HG02840 (cell line): ENCODE results near the gene SLC12A2.

Source experiments
- ATAC-seq: cut with Tn5 transposase; IDR thresholded peaks from one replicate; pipeline ENCODE4 v1.9.1; 2021; ENCODE audit warnings: mild to moderate bottlenecking, moderate library complexity, moderate number of reproducible peaks; ENCODE audit not compliant: unreplicated experiment, low FRiP score

Gene SLC12A2

DNA sequence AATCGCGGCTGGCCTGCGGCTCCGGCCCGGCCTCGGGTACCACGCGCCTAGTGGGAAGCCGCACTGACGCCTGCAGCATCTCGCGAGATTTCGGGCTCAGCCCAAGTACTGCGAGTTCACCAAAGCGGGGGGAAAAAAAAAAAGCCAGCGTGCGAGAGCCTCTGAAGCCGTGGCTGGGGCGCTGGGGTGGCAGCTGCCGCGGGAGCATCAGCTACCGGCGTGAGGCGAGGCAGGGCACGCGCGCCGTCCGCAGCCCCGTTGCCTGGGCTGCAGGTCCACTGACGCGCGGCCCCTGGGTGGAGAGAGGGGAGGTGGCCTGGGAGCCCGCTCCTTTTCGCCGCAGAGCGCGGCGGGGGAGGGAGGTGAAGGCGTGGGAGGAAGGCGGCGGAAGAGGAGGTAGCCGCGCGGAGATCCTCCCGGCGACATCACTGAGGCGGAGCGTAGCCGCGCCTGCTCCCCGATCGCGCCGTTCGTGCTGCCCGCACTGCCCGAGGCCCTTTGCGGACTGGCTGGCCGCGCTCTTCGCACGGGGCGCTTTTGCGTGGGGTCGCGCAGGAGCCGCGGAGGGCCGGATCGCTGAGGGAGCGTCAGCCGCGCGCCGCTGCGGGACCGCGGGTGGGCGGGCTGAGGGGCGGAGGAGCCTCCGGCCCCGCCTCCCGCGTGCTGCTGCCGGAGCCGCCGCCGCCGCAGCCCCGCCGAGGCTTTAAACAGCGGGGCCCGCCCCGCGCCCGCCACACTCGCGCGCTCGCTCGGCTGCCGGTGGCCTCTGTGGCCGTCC is at the start of gene SLC12A2:
TSS of gene SLC12A2 (plus strand) at position 734 of the 778 bp plus-strand sequence. CDS start 189 bp downstream, outside the sequence.
- ATAC-seq: peak; percentile 62

DNA sequence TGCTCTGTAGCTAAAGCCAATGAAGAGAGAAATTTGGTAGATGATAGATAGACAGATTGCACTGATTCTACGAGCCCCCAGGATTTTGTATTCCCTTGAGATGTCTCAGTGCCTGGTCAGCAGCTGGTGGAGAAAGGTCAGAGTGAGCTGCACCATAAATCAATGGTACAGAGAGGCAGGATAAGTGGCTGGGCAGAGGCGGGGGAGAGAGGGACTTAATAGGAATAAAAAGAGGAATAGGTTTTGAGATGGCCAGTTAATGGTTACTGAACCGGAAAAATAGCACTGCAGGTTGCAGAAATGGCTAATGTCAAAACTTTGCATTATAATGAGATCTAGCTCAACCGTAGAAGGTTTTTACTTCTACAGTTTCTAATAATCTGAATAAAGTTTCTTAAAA is 47.9 kb upstream of the SLC12A2 start:
- no peak for ATAC-seq

DNA sequence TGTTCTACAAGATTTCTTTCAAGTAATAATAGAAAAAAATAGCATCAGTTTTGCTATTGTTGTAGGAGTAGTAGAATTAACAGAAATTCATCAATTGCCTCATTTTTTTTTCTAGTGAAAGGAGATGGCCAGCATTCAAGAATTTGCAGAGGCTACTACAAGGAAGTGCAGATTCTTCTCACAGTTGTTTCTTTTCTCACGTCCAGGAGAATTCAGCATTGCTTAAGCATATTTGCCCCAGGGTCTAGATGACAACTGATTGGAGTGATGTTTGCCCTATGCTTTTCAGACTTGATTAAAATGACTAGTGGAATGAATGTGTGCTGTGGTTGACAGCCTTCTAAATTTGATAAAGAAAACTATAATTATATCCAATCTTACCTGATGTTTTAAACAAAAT is 46.6 kb upstream of the SLC12A2 start:
- no peak for ATAC-seq

DNA sequence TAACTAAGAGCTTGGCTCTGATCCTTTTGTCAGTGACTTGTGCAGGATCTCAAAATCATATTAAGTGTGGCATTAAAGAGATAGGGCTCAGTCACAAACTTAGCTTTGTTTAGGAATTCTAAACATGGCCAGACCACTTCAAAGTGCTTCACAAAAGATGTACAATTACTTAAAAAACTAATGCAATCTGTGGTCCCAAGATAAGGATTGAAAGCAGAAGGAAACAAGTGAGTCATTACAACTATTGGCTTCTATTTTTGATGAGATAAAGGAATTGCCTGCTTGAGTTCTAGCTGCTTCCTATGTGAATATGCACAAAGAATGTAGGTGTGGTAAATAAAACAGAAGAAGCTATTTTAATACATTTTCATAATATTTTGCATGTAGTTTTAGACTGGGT is 44.9 kb upstream of the SLC12A2 start:
- no peak for ATAC-seq

DNA sequence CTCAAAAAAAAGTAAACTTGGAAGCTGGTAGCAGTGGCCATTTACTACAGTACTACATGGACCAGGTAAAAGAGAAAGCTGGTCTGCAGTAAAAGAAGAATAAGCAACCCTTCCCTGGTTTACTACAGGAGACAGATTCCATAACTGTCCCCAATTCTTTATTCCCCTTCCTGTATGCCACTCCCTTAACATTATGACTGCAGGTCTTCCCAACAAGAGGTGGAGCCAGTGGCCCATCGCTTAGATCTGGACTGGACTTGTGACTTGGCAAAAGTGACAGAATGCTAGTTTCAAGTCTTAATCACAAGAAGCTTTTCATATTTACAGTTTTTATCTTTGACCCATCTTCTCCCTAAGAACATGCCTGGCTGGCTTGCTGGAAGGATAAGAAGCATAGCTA is 42.6 kb upstream of the SLC12A2 start:
- ATAC-seq: no peak

DNA sequence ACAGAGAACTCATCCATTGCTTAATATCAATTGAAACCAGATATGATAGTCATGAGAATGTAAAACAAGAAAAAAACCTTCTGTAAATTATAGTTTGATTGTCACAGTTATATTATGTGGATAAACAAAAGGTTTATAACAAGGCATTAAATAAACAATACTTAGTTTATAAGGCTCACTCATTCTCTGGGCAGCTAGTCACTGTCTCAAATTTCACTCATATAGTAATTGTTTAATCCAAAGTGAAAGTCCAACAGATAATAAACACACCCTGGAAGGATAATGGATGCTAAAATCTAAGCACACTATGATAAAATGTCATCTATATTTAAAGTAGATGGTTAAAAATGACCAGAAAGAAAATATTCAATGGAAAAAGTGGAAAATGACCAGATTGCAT is 30.8 kb upstream of the SLC12A2 start:
- no peak for ATAC-seq

DNA sequence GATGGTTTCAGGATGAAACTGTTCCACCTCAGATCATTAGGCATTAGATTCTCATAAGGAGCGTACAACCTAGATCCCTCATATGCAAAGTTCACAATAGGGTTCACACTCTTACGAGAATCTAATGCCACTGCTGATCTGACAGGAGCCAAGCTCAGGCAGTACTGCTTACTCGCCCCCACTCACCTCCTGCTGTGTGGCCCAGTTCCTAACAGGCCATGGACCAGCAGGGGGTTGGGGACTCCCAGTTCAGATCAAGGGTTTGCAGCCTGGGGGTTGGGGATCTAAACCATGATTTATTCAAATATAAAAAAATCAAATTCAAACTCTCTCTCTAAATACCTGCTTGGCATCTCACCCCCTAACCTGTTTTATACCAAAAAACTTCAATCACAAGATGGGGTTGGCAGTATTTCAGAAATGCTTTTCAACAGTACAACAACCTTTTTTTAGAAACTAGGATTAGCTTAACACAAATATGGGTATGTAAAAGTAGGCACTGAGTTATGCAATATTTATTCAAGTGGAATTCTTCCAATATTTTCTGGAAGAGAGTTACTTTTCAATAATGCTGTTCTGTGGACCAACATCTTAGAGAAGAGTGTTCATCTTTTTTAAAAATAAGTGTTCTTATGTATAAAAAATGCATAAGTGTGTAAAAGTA is 30.1 kb upstream of the SLC12A2 start:
- no peak for ATAC-seq

DNA sequence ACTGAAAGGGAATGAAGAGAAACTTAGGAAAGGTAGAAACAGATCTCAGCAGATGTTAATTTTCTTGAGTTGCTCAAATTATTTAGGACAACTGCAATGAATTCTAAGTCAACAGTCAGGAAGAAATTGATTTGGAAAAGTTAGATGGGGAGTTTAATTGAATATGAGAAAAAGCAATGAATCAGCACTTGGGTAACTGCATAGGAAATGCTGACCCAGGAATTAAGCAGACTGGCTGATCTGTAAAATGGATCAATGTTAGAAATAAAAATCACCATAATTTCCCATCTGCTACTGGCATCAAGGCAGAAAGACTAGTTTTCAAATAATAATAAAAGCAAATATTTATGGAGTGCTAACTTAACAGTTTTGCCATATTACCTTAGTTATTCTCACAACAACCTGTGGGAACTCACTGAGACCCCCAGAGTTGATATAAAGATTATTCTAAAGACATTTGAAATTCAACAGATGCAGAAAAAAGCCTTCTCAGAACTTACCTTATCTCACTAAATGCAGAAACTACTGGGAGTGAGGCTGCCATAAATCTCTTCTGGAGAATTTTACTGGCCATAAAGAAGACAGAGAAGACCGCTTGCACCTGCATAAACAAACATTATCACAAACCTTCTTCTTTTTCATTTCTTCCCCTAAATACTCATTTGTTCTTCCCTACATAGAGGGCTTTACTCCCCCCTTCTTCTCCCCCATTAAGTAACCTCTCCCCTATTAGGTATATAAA is 22.8 kb upstream of the SLC12A2 start:
- no peak for ATAC-seq

DNA sequence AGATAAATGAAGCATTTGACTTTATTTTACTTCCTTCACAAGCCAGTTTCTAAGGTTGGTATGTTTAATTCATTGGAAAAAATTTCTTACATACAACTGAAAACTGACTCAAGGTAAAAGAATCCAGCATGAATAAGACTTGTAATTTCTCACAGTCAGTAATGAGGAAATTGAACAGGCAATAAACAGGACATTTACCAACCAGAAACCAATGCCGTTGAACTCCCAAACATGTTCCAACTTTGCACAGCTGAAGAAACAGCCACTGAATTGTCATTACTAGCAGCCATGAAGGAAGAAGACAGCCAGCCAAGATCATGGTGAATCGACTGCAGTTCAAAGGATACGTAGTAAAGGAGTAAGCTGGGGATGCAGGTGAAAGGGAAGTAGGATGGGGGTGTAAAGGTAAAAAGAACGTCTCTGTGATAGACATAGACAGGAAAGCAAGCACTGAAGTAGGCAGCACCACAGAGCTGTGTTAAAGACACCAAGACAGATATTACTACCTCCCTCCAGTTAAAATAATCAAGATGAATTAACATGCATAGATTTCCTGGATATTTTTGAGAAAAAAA is 21.3 kb upstream of the SLC12A2 start:
- ATAC-seq: no peak

DNA sequence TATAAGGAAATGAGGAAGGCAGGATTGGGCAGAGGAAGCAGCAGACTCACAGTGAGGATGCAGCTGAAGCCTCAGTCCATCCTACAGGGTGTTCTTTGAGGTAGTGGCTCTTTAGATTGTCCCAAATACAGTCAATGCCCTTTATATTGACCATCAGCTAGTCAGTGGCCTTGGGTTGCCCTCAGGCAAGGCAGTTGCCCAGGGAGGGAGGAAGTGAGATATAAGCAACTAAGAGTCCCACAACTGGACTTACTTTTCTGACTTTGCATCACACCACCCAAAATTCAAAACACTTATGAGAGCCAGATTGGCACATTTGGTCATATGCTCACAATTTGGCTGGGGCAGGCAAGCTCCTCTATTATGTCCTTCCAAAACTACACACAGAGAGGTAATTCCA is 9.4 kb upstream of the SLC12A2 start:
- no peak for ATAC-seq

DNA sequence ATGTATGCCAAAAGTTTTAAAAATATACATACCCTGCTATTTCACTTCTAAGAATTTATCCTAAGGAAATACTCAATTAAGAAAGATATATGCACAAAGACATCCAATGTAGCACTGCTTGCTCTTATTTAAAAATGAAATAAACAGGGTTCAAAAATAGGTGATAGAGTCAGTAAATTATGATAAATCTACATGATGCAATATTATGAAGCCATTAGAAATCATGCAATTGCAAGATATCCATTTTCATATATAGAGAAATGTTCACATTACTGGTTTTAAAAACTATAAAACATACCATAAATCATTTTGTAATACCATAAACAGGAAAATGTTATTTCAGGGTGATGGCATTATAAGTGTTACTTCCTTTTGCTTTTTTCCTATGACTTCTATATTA is 8.6 kb upstream of the SLC12A2 start:
- no peak for ATAC-seq

DNA sequence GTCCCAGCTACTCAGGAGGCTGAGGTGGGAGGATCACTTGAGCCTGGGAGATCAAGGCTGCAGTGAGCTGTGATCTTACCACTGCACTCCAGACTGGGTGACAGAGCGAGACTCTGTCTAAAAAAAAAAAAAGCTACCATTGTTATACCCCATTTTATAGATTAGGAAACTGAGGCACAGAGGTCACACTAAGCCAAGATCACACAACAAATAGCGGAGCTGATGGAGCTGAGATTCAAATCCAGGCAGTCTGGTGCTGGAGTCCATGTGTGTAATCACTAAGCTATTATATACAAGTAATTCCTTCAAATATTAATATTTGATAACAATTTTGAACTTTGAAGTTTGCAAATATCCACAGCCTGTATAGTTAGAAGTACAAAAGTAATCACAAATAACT is 6.0 kb upstream of the SLC12A2 start:
- no peak for ATAC-seq

DNA sequence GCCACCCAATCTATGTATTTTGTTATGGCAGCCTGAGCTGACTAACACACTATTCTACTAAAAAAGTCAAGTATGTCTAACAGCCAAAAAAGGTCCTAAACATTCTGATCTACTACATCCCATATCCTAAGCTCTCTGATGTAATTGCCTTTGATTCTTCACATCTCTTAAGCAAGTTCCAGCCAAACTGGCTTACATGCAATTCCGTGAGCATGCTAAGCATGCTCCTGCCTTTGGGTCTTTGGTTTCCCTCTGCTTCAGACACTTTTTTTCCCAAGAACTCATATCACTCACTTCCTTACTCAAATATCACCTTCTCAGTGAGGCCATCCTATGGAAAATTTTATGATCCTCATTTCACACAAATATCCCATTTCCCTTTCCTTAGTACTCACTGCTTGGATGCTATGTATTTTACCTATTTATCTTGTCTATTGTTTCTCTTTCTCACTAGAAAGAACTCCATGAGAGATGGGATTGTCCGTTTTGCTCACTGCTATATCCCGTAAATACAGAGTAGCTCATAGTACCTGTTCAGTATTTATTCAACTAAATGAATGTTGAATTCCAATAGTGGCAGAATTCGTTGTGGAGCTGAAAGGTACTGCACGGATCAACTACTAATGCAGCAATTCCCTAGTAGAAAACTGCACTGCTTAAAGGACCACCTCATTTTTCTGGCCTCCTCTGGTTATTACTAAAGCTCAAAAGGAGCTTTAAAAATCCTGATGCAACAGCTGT is 2.3 kb upstream of the SLC12A2 start:
- no peak for ATAC-seq

DNA sequence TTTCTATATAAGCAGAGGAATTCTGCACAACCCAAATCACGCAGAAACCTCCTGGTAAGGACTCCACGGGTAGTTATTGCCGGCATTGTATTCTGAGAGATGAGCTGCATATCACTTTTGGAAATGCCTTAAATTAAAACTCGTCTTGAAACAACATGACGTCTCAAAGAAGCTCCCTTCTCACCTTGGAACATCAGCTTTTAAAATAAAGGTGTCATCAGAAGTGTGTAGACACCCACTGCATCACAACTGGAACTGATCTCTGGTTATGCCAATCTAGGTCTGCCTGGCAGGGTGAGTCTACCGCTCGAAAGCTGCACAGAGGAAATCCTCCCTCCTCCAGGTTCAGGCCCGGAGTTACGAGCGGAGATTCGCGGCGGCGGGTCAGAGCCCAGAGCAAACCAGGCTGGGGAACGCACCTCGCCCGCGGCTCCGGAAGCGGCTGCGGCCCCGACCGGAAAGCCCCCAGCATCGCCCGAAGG is 974 bp upstream of the SLC12A2 start:
- ATAC-seq: no peak

DNA sequence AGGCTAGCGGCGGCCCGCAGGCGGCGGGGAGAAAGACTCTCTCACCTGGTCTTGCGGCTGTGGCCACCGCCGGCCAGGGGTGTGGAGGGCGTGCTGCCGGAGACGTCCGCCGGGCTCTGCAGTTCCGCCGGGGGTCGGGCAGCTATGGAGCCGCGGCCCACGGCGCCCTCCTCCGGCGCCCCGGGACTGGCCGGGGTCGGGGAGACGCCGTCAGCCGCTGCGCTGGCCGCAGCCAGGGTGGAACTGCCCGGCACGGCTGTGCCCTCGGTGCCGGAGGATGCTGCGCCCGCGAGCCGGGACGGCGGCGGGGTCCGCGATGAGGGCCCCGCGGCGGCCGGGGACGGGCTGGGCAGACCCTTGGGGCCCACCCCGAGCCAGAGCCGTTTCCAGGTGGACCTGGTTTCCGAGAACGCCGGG is 253 bp downstream of the SLC12A2 start:
- peak; percentile 27 for ATAC-seq

DNA sequence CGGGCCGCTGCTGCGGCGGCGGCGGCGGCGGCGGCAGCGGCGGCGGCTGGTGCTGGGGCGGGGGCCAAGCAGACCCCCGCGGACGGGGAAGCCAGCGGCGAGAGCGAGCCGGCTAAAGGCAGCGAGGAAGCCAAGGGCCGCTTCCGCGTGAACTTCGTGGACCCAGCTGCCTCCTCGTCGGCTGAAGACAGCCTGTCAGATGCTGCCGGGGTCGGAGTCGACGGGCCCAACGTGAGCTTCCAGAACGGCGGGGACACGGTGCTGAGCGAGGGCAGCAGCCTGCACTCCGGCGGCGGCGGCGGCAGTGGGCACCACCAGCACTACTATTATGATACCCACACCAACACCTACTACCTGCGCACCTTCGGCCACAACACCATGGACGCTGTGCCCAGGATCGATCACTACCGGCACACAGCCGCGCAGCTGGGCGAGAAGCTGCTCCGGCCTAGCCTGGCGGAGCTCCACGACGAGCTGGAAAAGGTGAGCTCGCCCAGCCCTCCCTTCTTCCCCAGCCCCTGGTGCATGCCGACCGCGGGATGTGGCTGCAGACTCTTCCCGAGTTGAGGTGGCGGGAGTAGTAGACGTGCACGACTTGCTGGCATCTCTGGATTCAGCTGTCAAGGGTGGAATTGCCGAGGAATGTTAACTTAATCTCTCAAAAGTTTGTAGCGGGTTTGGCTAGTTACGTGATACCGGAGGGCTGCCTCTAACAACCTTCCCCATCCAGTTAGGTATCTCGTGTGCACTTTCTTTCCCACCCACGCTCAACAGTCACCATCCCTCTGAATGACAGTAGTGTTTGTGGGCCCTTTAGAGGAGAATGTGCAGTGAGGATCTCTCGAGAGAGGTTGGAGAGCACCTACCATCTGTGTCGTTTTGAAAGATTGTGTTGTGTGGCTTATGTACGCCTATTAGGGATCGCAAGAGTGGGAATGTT is 932 bp downstream of the SLC12A2 start:
- peak; percentile 17 for ATAC-seq

DNA sequence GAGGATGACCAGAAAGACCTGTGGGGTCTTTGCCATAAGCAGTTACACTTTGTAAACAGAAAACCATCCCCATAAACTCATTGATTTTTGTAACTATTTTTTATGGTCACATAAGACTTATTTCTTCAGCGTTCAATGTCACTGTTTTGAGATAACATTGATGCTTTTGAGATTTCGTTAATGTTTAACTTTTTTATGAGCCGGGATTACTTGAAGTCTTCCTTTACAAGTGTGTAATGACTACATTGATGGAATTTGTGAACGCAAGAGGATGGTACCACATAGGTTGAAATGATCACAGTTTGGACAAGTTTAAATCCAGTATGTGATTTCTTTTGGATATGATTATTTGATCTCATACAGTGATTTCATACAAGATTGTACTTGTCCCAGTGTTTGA is 1.8 kb downstream of the SLC12A2 start:
- ATAC-seq: no peak

DNA sequence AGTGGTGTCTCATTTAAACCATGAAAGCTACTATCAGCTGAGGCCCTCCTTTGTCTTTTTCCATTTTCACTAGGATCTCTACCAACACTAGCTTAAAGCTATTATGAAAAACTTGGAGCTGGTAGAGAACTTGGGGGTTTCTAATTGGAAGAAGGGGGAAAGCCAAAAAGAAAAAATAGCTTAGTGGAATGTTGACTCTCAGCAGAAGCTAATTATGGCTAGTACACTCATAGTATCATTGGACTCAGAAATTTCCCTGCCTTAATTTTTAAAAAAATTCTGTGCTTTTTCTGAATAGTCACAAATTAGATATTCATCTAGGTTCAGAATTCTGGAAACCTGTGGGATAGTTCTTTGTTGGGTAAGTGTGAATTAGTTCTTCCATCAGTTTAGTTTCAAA is 8.0 kb downstream of the SLC12A2 start:
- ATAC-seq: no peak

DNA sequence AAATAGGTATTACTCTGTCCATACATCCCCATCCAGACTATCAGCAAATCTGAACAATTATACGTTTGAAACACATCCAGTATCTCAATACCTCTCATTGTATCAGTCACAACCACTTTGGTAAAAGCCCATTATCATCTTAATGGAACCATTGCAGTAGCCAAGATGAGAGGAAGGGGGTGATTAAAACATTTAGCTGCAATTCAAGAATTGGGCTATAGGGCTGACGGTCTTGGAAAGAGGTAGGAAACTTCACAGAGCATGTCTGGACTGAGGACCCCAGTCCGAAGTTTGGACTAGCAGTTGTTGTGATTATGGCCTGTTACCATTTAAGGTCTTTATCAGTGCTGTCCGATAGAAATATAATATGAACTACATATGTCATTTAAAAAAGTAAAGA is 8.6 kb downstream of the SLC12A2 start:
- ATAC-seq: no peak
